HG03196 (cell line): ENCODE measurements around the gene FBXO30.

Experiments
- ATAC-seq: cut with Tn5 transposase; IDR thresholded peaks from one replicate; pipeline ENCODE4 v1.9.1; 2021; ENCODE audit not compliant: unreplicated experiment

The FBXO30 gene

DNA sequence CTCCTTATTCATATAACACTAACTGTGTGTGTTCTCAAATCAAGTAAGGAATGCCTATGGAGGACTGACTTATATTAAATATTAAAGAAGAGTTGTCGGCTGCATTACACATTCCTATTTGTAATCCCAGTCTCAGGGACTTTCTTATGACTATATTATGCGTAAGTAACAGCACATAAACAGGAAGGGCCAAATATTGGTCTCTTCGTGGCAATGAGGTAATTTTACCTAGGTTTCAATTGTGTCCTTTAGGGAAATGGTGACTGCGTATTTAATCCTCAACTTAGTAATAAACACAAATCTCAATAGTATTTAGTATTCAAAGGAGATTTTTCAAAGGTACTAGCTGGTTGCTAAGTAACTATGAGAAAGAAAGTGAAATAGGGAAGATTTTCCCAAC is 56.5 kb downstream of the FBXO30 start:
- no peak for ATAC-seq

DNA sequence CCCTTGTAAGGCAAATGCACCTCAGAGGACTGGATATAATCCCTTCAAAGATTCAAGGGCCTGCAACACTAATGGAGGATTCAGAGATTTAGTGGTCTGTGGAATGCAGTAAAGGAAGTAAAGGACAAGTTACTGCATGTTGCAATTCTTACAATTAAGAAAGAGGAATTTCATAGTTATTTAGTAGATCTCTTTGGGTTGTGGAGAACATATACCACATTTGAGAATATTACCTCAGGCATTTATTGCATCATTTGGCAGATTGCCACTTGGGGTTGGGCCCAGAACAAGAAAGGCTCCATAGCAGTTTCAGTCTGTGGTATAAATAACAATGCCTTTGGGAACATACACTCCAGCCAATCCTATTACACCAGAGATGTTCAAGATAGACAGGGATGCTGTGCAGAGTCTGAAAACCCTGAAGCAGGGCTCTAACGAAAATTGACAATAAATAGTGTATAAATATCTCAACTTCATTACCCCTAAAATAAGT is 58.4 kb downstream of the FBXO30 start:
- ATAC-seq: no peak

DNA sequence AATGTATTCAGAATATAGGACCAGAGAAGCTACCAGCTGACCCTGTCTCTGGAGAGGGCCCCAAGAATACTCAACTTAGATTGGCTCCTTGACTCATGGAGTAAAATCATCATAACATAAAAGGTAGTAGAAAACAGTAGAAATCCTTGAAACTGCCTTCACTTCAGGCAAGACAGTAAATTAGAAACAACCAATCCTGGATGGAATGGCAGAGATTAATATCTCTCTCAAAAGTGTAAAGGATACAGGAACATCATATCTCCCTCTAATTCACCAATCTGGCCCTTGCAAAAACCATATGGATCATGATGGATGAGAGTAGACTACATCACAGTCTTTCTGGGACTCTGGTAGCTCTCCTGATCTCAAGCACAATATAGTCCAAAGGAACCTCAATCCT is 58.9 kb downstream of the FBXO30 start:
- no peak for ATAC-seq

DNA sequence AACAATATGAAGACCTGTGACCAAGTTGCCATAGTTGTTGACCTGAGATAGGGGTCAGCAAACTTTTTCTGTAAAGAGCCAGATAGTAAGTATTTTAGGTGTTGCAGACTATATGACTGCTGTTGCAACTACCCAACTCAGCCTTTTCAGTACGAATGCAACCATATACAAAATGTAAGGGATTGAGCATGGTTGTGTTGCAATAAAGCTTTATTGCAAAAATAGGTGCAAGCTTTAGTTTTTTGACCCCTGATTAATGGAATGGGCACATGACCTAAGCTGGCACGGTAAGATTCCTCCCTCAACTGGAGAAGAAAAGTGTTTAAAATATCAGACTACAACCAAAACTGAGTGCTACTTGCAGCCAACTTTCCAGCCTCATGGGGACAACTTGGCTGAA is 62.0 kb downstream of the FBXO30 start:
- no peak for ATAC-seq

- no peak for ATAC-seq
Observed at GRCh38 chr6:145749632-145750031, 65.0 kb downstream of the FBXO30 start.

GRCh38 chr6:145745861-145746260 is 68.7 kb downstream of the FBXO30 start:
- ATAC-seq: no peak

- no peak for ATAC-seq
Observed at GRCh38 chr6:145744619-145745018, 70.0 kb downstream of the FBXO30 start.
